H1 (cell line): ENCODE data around the gene SOCS7. TPM values are rescaled to one million over a fixed set of nuclear protein-coding genes. Genes with fewer than 3 reads are reported as not detected.

Source experiments
- CTCF ChIA-PET: fragments of 300-600 bp; sonication (Branson Sonifier 250); formaldehyde crosslinking; loops from one replicate; lab custom pipeline; 2021; ENCODE audit not compliant: partially characterized antibody; lab: Charles Lee
- POLR2A ChIA-PET: fragments of 300-600 bp; sonication (Branson Sonifier 250); formaldehyde crosslinking; loops from one replicate; lab custom pipeline; 2021; ENCODE audit warnings: inconsistent platforms; ENCODE audit not compliant: partially characterized antibody; lab: Charles Lee
- DNase-seq, 2 experiments: peaks; one replicate each; pipeline versions ENCODE4 v3.0.0 to v3.0.0-alpha.2; 2010 to 2022; ENCODE audit warnings: low spot score in 2 of 2, low read depth in 1 of 2, mixed read lengths in 1 of 2
- FAIRE-seq: peaks from 2 replicates; lab custom pipeline; 2011; peaks lifted over from hg19 to GRCh38; lab: Jason Lieb, UNC
- H2AFZ ChIP-seq: 2 replicates; pipeline ENCODE4 v1.8.1; 2012; ENCODE audit warnings: low read length, inconsistent platforms
- H2AK5ac ChIP-seq: 2 replicates; pipeline ENCODE4 v1.6.1; 2013; ENCODE audit warnings: low read depth, low read length
- H2BK120ac ChIP-seq: replicated peaks from 2 replicates; pipeline ENCODE3; 2013; ENCODE audit warnings: low read depth, low read length, inconsistent platforms
- H2BK12ac ChIP-seq: 2 replicates; pipeline ENCODE4 v1.6.1; 2013; ENCODE audit warnings: low read depth, low read length
- H2BK15ac ChIP-seq: 2 replicates; pipeline ENCODE4 v1.6.1; 2013; ENCODE audit warnings: low read length
- H2BK20ac ChIP-seq: 2 replicates; pipeline ENCODE4 v1.6.1; 2013; ENCODE audit warnings: low read length
- H2BK5ac ChIP-seq: 2 replicates; pipeline ENCODE4 v1.6.1; 2013; ENCODE audit warnings: low read depth, low read length
- H3K14ac ChIP-seq: 2 replicates; pipeline ENCODE4 v1.6.1; 2013; ENCODE audit warnings: inconsistent platforms; ENCODE audit not compliant: insufficient read length
- H3K18ac ChIP-seq: 2 replicates; pipeline ENCODE4 v1.6.1; 2013; ENCODE audit warnings: low read length; ENCODE audit errors: extremely low read depth
- H3K23ac ChIP-seq: 2 replicates; pipeline ENCODE4 v1.6.1; 2013; ENCODE audit warnings: inconsistent platforms; ENCODE audit not compliant: insufficient read length
- H3K23me2 ChIP-seq: 2 replicates; pipeline ENCODE4 v1.6.1; 2013; ENCODE audit warnings: low read depth, low read length
- H3K27ac ChIP-seq: 2 replicates; pipeline ENCODE4 v1.6.1; 2011; ENCODE audit warnings: low read depth, low read length, inconsistent platforms
- H3K27me3 ChIP-seq, 4 experiments: replicated peaks in 1 of 4; 1 replicate in 1 of 4; 2 replicates in 3 of 4; pipeline versions ENCODE4 v1.6.1 to v1.8.1; 2011 to 2013; ENCODE audit warnings: low read length in 3 of 4, mild to moderate bottlenecking in 3 of 4, inconsistent platforms in 2 of 4, mixed read lengths in 2 of 4, moderate library complexity in 1 of 4; ENCODE audit not compliant: control insufficient read depth in 3 of 4, insufficient read depth in 3 of 4; ENCODE audit errors: extremely low read depth in 1 of 4
- H3K36me3 ChIP-seq, 4 experiments: 2 replicates each; pipeline versions ENCODE4 v1.6.1 to v1.8.1; 2011 to 2013; ENCODE audit warnings: mild to moderate bottlenecking in 4 of 4, low read length in 3 of 4, moderate library complexity in 2 of 4, control low read depth in 1 of 4, inconsistent platforms in 1 of 4; ENCODE audit not compliant: insufficient read depth in 4 of 4, control insufficient read depth in 2 of 4
- H3K4ac ChIP-seq: replicated peaks from 2 replicates; pipeline ENCODE3; 2013; ENCODE audit warnings: low read length, low read depth, mixed read lengths, inconsistent platforms; ENCODE audit not compliant: insufficient read length
- H3K4me1 ChIP-seq, 4 experiments: replicated peaks in 1 of 4; 1 replicate in 1 of 4; 2 replicates in 3 of 4; pipeline versions ENCODE4 v1.6.1 to v1.8.1; 2011 to 2013; ENCODE audit warnings: low read length in 3 of 4, inconsistent platforms in 2 of 4, mixed read lengths in 1 of 4; ENCODE audit not compliant: insufficient read depth in 4 of 4, control insufficient read depth in 3 of 4
- H3K4me2 ChIP-seq, 2 experiments: 2 replicates each; pipeline versions ENCODE4 v1.6.1 to v1.8.1; 2011 to 2013; ENCODE audit warnings: low read depth in 2 of 2, low read length in 2 of 2, control low read depth in 1 of 2, inconsistent platforms in 1 of 2, mild to moderate bottlenecking in 1 of 2; ENCODE audit not compliant: insufficient read depth in 1 of 2
- H3K4me3 ChIP-seq, 4 experiments: fragments of 200-600, 300-600 bp in 1 of 4; sonication (generic), shearing (Covaris generic), sonication (Bioruptor Twin) in 1 of 4; 2 replicates each; pipeline versions ENCODE4 v1.5.1 to v1.8.1; 2011 to 2016; ENCODE audit warnings: low read length in 4 of 4, low read depth in 3 of 4, control low read depth in 2 of 4, inconsistent platforms in 2 of 4, mild to moderate bottlenecking in 2 of 4, mixed read lengths in 1 of 4, moderate library complexity in 1 of 4; ENCODE audit not compliant: insufficient read depth in 2 of 4; ENCODE audit errors: extremely low read depth in 1 of 4
- H3K56ac ChIP-seq: replicated peaks from 2 replicates; pipeline ENCODE3; 2013; ENCODE audit warnings: low read depth, mild to moderate bottlenecking, mixed read lengths, low read length, inconsistent platforms; ENCODE audit not compliant: insufficient read length
- H3K79me1 ChIP-seq: 2 replicates; pipeline ENCODE4 v1.6.1; 2013; ENCODE audit warnings: low read depth, low read length, control low read depth
- H3K79me2 ChIP-seq, 2 experiments: 2 replicates each; pipeline versions ENCODE4 v1.6.1 to v1.8.1; 2012 to 2013; ENCODE audit warnings: low read length in 2 of 2, mild to moderate bottlenecking in 2 of 2, inconsistent platforms in 1 of 2; ENCODE audit not compliant: insufficient read depth in 2 of 2, control insufficient read depth in 1 of 2
- H3K9ac ChIP-seq, 4 experiments: replicated peaks in 1 of 4; 1 replicate in 1 of 4; 2 replicates in 3 of 4; pipeline versions ENCODE4 v1.6.1 to v1.8.1; 2011 to 2013; ENCODE audit warnings: low read depth in 3 of 4, low read length in 3 of 4, control low read depth in 2 of 4, mild to moderate bottlenecking in 2 of 4, moderate library complexity in 2 of 4, inconsistent platforms in 1 of 4; ENCODE audit errors: extremely low read depth in 1 of 4
- H3K9me3 ChIP-seq, 2 experiments: 2 replicates each; pipeline versions ENCODE4 v1.6.1 to v1.8.1; 2012 to 2013; ENCODE audit warnings: mild to moderate bottlenecking in 2 of 2, moderate library complexity in 2 of 2, control low read depth in 1 of 2, inconsistent platforms in 1 of 2, low read depth in 1 of 2, low read length in 1 of 2, mixed read lengths in 1 of 2; ENCODE audit not compliant: insufficient read depth in 2 of 2
- H4K20me1 ChIP-seq, 2 experiments: replicated peaks in 1 of 2; 2 replicates each; pipeline versions ENCODE3 to v1.8.1; 2011 to 2013; ENCODE audit warnings: inconsistent platforms in 2 of 2, low read length in 2 of 2, mild to moderate bottlenecking in 1 of 2; ENCODE audit not compliant: insufficient read depth in 2 of 2, control insufficient read depth in 1 of 2
- H4K5ac ChIP-seq: 2 replicates; pipeline ENCODE4 v1.6.1; 2013; ENCODE audit warnings: low read length, low read depth, mixed read lengths, inconsistent platforms; ENCODE audit not compliant: insufficient read length
- H4K8ac ChIP-seq: 2 replicates; pipeline ENCODE4 v1.8.0; 2013; ENCODE audit warnings: mild to moderate bottlenecking, moderate library complexity, low read length, inconsistent platforms; ENCODE audit not compliant: insufficient read depth; ENCODE audit errors: extremely low read depth
- H4K91ac ChIP-seq: replicated peaks from 2 replicates; pipeline ENCODE3; 2013; ENCODE audit warnings: low read length, mixed read lengths, inconsistent platforms; ENCODE audit not compliant: insufficient read length
- EGR1 ChIP-seq: IDR thresholded peaks from 2 replicates; pipeline ENCODE4 v1.6.1; 2011; ENCODE audit warnings: low read depth, low read length, borderline replicate concordance
- EZH2 ChIP-seq: fragments of 200-600 bp; sonication (generic); IDR thresholded peaks from 2 replicates; pipeline ENCODE4 v1.7.1; 2012; ENCODE audit warnings: low read depth, mild to moderate bottlenecking, moderate library complexity, low read length, inconsistent platforms; ENCODE audit not compliant: severe bottlenecking
- POLR2AphosphoS5 ChIP-seq: IDR thresholded peaks from 2 replicates; pipeline ENCODE4 v1.6.1; 2011; ENCODE audit warnings: low read depth, low read length
- TAF7 ChIP-seq: optimal IDR thresholded peaks from 2 replicates; pipeline ENCODE3; 2011; ENCODE audit warnings: low read depth, mild to moderate bottlenecking, inconsistent platforms, low read length, moderate library complexity, borderline replicate concordance
- WGBS, 2 experiments: shearing (Covaris generic) in 1 of 2; methylation state at CpG; one replicate each; pipeline versions ENCODE4 v1.1.6 to v1.1.7; 2013 to 2015; ENCODE audit warnings: low lambda C conversion rate in 2 of 2, mixed read lengths in 2 of 2, inconsistent platforms in 1 of 2, low coverage in 1 of 2, missing lambda C conversion rate in 1 of 2; ENCODE audit not compliant: insufficient replicate concordance in 2 of 2, insufficient coverage in 1 of 2, insufficient read length in 1 of 2; ENCODE audit errors: extremely low coverage in 1 of 2, missing lambda C conversion rate in 1 of 2; 5-methylcytosine and 5-hydroxymethylcytosine counted together
- polyA plus RNA-seq, 7 experiments: library from polyadenylated mRNA; depleted of rRNA in 3 of 7; stranded (reverse) in 5 of 7; unstranded in 2 of 7; fragments of >200 nt in 5 of 7; fragments of 200-250 nt in 2 of 7; gene quantifications; 1 replicate in 5 of 7; 2 replicates in 1 of 7; 4 replicates in 1 of 7; pipeline versions ENCODE4 v1.2.1 to v1.2.3, GENCODE V29; 2011 to 2013; ENCODE audit warnings: missing spikeins in 2 of 7, mixed read lengths in 2 of 7
- total RNA-seq: library from RNA; stranded (reverse); fragmentation: NEBNext Ultra II Directional; extraction: Animal tissue kit (Norgen Biotek cat#: 25700); gene quantifications from 2 replicates; pipeline ENCODE4 v1.2.1, GENCODE V29; 2021

SOCS7 gene
- total and polyA plus RNA-seq, 2 of the 8 experiments (the other 6 are each of a cell fraction or from before 2014, with no cell fraction given) = 13.5 to 26.9 TPM

- POLR2A ChIA-PET = interaction anchor here (0.9 to 8.2 kb wide), 4 partner anchors 9 to 56 kb away, joined by 3 to 77 read pairs (median 3); no protein-coding TSS in a partner anchor
- no peaks in the 10 kb centered on the region for H3K27me3 ChIP-seq
- TF ChIP-seq EZH2 = no peak
- no peak for TF ChIP-seq TAF7
- TF ChIP-seq POLR2AphosphoS5 = no peak
- TF ChIP-seq EGR1 = no peak
These were observed 48.6 kb downstream of the SOCS7 start for GRCh38 chr17:38400286-38400685.

More at GRCh38 chr17:38400286-38400685, 48.6 kb downstream of the SOCS7 start:
- Histone ChIP-seq H3K79me2 (no peaks in the 10 kb centered on the region), H3K79me1 (no peaks in the 10 kb centered on the region), H3K14ac (no peak overlapping the region), H4K8ac (no peak overlapping the region), H3K4ac (no peak overlapping the region), H4K91ac (no peak overlapping the region), H2BK120ac (no peak overlapping the region), H3K4me1 (peaks cover 13 to 22% (median 18%) of the 10 kb centered on the region in 4 experiments), H3K4me2 (no peak overlapping the region), H2BK12ac (no peak overlapping the region), H3K9me3 (no peaks in the 10 kb centered on the region), H2AK5ac (no peak overlapping the region), H3K23ac (no peak overlapping the region), H3K23me2 (no peaks in the 10 kb centered on the region; the same call in 1 of the 2 replicates), H4K5ac (no peak overlapping the region), H2AFZ (no peak overlapping the region), H3K36me3 (peaks cover 2 to 47% (median 22%) of the 10 kb centered on the region in 4 experiments; a peak in 7 of 8 replicates), H3K9ac (no peak overlapping the region), H2BK15ac (no peak overlapping the region), H3K4me3 (no peak overlapping the region), H4K20me1 (no peaks in the 10 kb centered on the region), H2BK20ac (no peak overlapping the region), H3K27ac (no peak overlapping the region), H3K18ac (no peak overlapping the region), H3K56ac (no peak overlapping the region), H2BK5ac (no peak overlapping the region)
- FAIRE-seq = no peak
- no peak for DNase-seq
- WGBS, 2 experiments = 94% methylated on average over 6 of the region's 6 CpGs; no CpG with 5 or more reads in 1 of the 2 experiments
- CTCF ChIA-PET = interaction anchor here (0.5 to 6.4 kb wide), 11 partner anchors 10 to 140 kb away, joined by 3 to 45 read pairs (median 4); no protein-coding TSS in a partner anchor
